Measurements from ENCODE around the gene COL2A1.

DNA sequence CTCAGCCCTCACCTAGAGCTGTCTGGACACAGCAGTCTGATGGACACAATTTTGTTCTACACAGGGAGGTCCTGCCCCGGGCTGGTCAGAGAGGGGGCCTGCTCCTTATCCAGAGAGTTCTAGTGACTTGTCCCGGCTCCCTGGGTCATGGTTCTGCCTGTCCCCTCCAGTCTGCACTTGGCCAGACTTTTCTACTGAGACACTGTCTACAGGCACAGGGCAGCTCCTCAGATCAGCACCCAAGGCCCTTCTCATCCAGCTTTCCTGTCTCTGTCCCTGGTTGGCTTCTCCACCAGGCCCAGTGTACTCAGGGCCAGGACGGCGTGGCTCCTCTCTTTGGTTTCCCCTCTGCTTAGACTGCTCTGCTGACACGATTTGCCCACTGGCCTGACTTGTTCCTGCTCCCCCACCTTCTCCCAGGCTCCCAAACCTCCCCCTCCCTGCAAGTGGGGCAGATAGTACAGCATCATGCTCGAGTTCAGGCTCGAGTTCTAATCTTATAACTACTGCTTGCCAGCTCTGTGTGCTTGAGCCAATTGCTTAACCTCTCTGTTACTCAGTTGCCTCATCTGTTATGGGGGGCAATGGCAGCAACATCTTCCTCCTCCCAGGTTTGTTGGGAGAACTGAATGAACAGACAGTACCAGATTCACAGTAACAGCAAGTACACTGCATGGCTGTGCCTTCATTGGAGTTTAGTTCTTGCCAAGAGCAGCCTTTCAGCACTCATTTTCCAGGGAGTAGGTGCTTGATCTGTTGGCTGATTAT is 22.0 kb upstream of the COL2A1 start:
- TF ChIP-seq GATA2 (IDR thresholded peaks at IDR 0.05; ENCODE audit: low read depth, low read length) (no peak), GATA3 (IDR thresholded peaks at IDR 0.05; ENCODE audit: low read depth, low read length) (no peak)

Measured in SH-SY5Y (cell line).